ENCODE results near the gene IRF5.
"Not testable (repeated sequence)": the region's sequence is repeated elsewhere in the genome, so short reads cannot be mapped to it uniquely, and the experiment has no call there.

Gene IRF5

DNA sequence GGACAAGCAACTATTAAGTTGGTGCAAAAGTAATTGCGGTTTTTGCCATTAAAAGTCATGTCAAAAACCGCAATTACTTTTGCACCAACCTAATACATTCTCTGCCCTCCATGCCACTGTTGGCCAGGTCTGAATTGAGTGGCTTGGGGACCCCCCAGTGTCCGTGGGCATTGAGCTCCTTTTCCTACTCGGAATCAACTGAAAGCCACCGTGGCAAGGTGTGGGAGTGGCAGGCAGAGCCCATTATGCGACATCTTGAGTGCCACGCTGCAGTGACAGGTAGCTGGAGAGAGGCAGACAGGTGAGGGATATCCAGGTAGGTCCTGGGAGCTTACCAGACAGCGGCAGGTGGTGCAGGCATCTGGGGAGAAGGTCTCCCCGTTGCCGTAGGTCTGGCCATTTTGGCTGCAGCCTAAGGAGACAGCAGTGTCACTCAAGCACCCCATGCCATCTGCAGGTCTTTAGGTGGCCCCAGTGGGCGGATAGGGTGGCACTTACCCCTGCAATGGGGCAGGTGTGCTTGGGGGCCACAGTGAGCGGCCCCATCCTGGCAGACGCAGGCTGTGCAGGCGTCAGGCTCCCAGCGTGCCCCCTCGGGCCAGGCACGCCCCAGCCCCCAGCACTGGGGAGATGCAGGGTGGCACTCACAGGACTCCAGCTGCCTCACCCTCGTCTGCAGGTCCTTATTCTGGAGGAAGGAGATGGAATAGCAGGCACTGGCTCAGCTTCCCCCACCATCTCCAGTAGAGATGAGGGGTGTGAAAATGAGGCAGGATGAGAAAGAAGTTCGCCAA is 30.8 kb upstream of the IRF5 start:
- no peak for DNase-seq

DNA sequence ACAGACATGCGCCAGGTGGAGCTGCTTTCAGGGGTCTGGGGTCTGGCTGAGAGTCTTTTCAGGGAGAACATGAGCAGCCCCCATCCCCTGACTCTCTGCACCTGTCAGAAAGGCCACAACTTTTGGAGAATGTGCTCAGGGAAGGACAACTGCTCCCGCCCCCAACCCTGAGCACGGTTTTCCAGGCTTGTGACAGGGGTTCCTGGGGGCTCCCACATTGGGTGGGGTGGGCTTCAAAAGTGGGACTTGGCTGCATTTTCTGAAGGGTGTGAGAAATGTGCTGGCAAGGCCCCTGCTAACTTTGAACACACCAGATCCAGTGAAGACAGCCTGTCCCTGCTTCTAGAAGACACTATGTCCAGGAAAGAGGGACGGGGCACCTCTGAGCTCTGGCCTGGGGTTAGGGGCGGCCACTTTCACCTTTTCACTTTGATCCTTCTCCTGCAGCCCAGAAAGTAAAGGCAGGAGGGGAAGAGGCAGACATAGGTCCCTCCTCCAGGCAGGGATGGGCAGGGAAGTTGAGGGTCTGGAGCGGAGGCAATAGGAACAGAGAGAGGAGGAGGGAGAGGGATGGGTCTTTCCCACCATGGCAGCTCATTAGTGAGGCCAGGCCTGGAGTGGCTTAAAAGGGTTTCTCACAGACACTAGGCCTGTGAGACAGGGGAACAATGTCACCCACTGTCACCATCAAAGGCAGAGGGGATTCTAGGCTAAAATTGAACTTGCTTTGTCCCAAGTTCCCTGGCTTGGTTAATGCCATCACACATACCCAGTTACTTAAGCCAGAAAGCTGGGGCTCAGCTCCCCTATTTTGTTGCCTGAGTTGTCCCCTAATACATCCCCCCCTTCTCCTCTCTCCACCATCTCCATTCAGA is 28.7 kb upstream of the IRF5 start:
- no peak for DNase-seq

DNA sequence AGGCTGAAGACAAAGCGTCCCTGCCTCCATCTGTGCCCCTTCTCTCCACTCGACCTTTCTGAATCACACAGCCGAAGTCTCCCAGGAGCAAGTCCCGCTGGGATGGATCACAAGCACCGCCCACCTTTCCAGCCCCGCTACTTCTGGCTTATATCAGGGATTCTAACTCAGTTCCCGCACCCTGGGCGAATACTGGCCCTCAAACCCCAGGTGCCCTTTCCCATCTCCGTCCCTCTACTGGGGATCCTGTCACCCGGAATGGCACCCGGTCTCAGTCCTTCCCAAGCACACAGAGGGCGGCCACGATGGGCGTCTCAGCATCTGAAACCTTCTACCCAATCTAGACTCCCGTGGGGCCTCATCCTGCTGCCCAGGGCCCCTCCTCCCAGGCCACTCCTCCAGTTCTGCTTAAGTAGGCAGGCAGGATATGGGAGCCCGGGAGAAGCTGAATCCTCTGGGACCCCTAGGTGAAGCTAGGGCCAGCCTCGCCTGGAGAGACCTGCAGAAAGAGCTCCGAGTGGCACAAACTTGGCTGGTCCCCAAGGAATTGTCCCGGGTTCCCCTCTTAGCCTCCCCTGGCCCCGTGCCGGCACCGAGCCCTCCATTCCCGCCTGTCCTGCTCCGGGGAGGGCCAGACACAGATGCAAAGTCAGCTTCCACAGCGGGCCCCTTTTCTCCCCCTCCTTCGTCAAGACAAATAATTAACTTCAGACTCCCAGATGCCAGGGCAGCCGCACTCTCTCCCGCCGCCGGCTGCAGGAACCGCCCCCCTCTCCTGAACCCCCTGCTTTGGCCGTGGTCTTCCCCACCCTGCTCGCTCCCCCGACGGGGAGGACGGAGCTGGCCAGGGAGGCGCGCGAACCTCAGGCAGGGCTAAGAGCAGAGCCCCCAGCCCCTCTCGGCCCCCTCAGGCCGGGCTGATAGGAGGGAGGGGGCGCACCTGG is 27.8 kb upstream of the IRF5 start:
- DNase-seq, result no peak

DNA sequence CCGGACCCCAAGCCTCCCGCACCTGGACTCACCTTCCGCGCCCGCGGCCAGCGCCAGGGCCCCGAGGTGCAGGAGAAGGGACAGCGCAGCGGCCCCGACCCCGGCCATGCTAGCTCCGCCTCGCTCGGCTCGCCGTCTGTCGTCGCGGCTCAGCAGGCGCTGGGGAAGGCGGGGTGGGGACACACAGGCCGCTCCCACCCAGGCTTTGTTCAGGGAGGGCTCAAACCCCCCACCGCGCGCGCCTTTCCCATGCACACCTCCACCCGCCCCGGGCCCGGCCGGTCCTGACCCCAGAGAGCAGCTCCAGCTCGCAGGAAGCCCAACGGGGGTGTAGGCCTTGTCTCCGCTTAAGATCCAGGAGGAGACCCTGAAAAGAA is 27.2 kb upstream of the IRF5 start, which contains the start of gene KCP:
Gene KCP, minus strand, starts transcription at position 141 of the 377 bp plus-strand sequence. Its CDS starts 33 bp downstream, at position 108.
- no peak for DNase-seq

GRCh38 chr7:128911423-128912031 is 26.2 kb upstream of the IRF5 start:
- no peak for DNase-seq

DNA sequence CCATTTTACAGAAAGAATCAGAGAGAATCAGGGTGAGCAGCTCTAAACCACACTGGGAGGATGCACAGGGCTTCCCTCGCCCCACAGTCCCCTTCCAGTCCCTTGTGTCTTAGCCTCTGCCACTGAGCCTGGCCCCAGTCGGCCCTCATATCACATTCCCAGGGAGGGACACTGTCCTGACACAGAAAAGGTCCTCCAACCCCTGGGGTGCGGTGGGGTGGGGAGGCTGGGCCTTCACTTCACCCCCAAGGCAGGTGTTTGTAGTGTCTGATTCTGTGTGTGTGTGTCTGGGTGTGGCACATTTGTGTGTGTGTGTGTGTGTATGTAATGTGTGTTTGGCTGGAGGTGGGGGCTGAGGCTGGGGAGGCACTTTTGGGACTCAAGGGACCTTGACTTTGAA is 25.4 kb upstream of the IRF5 start:
- no peak for DNase-seq

DNA sequence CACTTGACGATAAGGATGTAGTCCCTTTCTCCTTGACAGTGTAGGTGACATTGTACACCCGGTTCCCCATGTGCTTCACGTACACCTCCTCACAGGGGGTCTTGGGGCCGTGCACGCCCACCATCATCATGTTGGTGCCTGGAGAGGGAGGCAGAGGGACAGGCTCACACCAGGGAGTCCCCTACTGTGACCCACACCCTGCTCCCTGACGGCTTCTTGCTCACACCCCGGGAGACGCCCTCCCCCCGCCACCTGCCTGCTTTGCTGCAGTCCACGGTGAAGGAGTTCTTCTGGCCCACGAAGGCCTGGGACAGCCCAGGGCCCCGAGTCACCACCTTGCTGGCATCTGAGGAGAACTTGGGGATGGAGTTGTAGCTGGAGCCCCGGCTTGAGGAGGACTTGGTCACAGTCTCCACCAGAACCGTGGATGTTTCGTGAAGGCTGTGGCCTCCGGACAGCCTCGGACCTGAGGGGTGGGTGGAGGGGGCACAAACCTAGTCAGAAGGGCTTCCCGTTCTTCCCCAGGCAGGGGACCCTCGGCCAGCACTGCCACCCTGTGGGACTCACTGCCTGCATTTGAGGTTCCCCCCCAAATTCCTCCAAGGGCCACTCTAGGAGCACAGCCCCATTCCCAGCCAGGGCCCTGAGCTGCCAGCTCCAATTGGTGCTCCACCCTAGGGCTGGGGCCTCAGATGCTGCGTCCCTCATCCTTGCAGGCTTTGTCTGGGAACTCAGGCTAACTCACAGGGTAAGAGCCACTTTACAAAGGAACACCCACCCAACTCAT is 24.8 kb upstream of the IRF5 start:
- not testable (repeated sequence) for DNase-seq

DNA sequence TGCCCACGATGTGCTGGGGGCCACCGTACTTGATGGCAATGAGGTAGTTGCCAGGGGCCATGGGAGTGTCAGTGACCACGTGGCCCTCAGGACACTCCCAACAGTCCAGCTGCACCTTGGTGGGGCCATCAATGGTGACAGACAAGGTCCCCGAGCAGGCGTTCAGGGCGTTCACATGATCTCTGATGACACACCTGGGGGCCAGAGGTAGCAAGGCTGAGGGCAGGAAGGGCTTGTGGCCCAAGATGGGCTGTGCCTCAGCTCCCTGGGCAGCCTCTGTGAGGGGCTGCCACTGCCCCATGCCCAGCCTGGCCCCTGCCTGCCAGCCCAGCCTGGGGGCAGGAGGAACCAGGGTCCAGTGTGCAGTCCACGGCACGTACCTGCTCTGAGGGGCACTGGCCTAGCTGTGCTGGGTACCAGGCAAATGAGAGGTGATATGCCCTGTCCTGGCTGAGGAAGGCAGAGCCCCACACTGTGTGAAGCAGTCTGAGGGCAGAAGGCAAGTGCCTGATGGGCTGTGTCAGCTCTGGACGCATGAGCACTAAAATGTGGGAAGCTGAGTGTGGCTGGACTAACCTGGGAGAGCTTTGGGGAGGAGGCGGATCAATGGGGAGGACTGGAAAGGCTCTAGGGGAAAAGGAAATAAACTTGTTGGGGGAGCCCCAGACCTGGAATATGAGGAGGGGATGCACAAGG is 23.7 kb upstream of the IRF5 start:
- DNase-seq, result no peak

DNA sequence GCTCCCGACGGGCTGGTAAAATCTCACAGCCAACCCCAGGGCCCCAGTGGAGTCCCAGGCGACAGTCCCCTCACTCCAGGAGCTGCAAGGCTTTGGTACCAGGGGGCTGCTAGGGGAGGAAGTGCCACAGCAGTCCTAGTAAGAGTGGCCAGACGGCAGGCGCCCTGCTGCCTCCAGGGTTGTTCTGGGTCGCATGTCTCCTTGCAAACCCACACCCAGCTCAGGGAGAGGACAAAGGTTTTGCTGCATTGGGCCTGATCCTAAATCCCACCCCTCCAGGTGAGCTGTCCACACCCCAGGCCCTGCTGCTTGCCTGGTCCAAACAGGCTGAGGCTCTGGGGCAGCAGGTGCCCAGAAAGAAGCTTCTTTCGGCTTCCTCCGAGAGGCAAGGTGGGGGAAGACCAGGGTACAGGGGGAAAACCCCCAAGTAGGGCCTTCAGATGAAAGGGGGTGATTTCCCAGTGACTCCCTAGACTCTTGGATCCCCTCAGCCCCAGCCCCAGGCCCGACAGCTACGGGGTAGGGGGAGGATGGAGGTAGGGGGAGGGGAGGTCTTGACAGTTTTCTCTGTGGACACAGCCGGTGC is 23.1 kb upstream of the IRF5 start:
- no peak for DNase-seq

- DNase-seq, result no peak
These were observed 22.4 kb upstream of the IRF5 start for GRCh38 chr7:128915271-128915819.

GRCh38 chr7:128915841-128916642 is 21.7 kb upstream of the IRF5 start:
- no peak for DNase-seq

DNA sequence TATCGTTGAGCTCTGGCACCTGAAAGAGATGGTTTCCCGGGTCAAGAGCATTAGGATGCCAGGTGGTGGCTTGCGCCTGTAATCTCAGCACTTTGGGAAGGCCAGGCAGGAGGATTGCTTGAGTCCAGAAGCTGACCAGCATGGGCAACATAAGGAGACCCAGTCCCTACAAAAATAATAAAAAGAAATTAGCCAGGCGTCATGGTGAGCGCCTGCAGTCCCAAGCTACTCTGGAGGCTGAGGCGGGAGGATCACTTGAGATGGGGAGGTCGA is 21.1 kb upstream of the IRF5 start:
- no peak for DNase-seq

DNA sequence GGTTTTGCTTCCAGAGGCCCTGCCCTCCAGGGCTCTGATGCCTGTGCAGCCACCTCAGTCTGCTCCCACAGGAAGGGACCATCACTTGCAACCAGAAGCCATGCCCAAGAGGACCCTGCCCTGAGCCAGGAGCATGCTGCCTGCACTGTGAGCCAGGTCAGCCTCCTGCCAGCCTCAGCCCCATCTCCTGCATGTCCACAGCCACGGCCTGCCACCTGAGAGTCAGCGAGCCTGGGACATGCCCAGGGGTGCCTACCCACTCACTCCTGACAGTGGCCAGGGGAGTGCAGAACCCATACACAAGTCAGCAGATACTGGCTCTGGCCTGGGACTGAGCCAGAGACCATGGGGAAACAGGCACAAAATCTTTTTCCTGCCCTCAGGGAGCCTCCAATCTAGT is 20.6 kb upstream of the IRF5 start:
- DNase-seq, result no peak

DNA sequence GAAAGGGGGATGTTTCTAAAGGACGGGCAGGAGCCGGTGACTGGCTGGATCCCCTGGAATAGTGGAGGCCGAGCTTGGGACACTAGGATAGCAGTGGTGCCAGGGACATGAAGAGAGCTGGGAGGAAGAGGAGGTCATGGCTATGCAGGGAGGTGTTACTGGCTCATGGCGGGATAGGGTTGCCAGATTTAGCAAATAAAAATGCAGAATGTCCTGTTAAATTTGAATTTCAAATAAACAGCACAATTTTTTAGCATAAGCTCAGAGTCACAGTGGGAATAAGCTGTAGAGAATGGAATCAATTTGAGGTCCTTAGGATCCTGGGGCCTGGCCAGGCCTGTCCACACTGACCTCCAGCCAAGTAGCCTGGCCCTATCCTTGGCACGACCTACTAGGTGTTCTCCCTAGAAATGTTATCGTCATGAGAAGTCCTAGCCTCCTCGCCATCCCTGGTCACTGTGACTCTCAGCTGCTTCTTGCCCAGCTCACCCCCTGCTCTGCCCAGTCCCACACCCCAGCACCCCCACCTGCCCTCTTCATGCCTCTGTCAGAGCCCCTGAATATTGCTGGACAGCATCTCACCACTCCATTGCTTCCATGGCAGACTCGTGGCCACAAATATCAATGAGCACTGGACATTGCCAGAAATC is 19.6 kb upstream of the IRF5 start:
- no peak for DNase-seq

GRCh38 chr7:128919241-128919640 is 18.5 kb upstream of the IRF5 start:
- no peak for DNase-seq

DNA sequence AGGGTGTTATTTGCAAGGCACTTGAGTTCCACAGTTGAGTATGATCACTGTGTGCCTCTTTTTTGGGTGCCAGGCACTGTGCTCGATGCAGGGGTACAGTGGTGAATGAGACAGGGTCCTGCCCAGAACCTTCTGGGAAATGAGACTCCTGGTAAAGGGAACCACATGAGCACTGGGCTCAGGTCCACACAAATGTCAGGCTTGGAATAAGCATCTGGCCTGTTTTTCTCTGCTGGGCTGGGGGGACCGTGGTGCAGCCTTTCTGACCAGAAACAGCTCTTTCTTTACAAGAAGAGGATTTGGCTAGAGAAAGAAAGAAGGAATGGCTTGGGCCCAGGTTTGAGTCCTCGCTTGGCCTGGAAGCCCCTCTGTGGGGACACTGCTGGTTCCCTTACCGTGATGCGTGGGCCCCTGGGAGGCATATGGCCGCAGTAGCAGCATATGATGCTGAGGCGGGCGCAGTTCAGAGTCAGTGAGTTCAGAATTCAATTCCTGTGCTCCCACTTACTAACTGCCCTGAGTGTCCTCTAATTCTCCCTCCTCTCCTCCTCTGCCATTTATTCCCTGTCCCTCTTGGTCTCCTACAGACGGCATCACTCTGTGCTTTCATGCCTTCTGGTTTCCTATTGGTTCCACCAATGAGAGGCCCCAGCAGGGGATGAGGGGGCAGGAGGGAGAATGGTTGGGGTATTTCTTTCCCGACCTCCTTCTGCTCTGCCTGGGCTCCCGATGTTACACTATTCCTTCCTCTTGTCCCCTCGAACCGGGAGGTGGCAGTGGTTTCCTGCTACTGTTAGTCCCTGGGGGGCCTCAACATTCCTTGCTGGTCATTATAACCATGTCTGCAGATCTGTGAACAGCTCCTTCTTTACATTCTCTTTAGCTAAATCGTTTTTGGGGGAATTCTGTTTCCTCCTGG is 17.6 kb upstream of the IRF5 start:
- no peak for DNase-seq

DNA sequence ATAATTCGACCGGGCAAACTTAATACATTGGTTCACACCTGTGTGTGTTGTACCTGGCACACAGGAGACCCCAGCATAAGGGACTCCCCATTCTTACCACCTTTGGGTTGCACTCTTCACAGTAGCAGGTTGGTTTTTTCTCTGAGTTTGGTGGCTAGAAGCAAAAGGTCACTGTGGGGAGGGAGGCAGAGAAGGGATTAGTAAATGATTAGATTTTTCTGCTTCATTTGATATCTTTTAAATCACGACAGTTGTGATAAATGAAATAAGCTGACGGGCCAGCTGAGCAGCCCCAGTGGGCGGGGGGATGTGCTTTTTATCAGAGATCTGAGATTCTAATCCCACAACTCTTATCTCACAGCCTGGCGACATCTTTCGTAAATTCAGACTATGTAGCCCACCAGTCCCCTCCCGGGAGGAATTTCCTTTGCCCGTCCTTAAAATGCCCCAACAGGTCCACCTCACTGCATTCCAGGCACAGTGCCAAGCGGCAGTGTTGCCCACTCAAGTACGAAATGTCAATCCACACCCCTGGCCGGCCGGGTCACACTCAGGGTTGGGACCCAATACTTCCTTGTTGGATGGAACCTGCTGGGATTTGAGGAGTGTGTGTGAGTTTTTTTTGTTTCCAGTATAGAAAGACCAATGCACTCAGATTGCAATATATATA is 16.7 kb upstream of the IRF5 start:
- DNase-seq, result no peak

Measured in RPMI8226 (cell line).